ENCODE results near the gene CACNB4.
"Not testable (repeated sequence)": the region's sequence is repeated elsewhere in the genome, so short reads cannot be mapped to it uniquely, and the experiment has no call there.

Gene CACNB4

DNA sequence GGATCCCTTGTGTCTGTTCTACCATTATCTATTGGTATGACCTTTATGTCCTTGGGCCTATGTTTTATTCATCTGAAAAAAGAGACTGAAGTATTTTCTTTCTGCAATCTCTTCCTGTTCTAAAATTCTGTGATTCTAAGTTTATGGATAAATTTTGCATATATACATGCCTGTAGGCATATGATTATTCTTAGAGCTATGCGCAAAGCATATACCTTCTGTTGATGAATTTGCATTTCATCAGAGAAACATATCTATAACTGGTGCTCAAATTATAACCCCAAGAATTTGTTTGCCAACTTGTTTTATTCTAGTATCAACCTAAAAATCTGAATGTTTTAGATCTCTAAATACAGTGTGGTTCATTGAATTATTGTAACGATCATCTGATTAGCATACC lies 6.7 kb downstream of the CACNB4 start:
- TF ChIP-seq, protein P1, sequence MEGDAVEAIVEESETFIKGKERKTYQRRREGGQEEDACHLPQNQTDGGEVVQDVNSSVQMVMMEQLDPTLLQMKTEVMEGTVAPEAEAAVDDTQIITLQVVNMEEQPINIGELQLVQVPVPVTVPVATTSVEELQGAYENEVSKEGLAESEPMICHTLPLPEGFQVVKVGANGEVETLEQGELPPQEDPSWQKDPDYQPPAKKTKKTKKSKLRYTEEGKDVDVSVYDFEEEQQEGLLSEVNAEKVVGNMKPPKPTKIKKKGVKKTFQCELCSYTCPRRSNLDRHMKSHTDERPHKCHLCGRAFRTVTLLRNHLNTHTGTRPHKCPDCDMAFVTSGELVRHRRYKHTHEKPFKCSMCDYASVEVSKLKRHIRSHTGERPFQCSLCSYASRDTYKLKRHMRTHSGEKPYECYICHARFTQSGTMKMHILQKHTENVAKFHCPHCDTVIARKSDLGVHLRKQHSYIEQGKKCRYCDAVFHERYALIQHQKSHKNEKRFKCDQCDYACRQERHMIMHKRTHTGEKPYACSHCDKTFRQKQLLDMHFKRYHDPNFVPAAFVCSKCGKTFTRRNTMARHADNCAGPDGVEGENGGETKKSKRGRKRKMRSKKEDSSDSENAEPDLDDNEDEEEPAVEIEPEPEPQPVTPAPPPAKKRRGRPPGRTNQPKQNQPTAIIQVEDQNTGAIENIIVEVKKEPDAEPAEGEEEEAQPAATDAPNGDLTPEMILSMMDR (IDR thresholded peaks at IDR 0.05; ENCODE audit: control insufficient read depth, insufficient read depth, low read depth, low read length, missing control alignments): no peak
- no peak overlapping the region for H3K4me3 ChIP-seq (ENCODE audit: control insufficient read depth, low read depth, low read length)
- DNase-seq (ENCODE audit: low read depth): no peak

DNA sequence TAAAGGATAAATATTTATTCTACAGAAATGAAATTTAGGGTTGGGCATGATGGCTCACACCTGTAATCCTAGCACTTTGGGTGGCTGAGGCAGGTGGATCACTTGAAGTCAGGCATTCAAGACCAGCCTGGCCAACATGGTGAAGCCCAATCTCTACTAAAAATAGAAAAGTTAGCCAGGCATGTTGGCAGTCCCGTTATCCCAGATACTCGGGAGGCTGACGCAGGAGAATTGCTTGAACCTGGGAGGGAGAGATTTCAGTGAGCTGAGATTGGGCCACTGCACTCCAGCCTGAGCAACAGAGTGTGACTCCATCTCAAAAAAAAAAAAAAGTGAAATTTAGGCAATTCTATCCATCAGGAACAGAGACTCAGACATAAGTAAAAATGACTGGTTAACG lies 8.1 kb downstream of the CACNB4 start:
- not testable (repeated sequence) for DNase-seq (ENCODE audit: low read depth); H3K4me3 ChIP-seq (ENCODE audit: control insufficient read depth, low read depth, low read length)

DNA sequence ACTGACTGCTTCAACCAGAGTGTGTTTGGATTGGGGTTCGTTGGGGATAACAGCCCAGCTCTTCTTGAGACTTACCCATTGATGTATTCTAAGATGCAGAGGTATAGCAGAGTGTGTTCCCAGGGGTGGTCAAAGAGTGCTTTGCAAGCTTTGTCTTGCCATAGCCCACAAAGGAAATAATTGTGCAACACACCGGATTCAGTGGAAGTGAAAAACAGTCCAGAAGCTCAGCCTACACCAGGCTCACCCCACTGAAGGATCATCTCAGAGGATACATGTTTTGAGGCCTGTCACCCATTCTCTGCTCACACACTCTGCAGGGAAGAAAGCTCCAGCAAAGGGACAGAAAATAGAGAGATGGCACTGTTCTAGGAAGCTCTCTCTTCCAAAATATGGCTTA lies 9.6 kb downstream of the CACNB4 start:
- TF ChIP-seq, protein P1 (IDR thresholded peaks at IDR 0.05; ENCODE audit: control insufficient read depth, insufficient read depth, low read depth, low read length, missing control alignments): no peak
- H3K4me3 ChIP-seq (ENCODE audit: control insufficient read depth, low read depth, low read length): no peak overlapping the region
- DNase-seq (ENCODE audit: low read depth): no peak

DNA sequence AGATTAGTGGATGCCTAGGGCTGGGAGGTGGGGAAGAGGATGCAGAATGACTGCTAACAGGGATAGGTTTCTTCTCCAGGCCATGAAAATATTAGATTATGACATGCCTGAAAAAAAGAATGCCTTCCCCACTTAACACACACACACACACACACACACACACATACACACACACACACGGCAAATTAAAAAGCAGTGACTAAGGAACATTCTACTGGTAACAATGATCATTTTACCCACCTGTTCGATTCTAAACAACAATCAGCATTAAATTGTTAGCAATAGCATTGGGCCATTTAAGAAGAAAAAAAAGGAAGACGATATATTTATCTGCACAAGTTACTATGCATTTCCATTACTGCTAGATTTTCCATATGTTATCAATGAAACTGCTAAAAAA lies 10.8 kb downstream of the CACNB4 start:
- TF ChIP-seq, protein P1 (IDR thresholded peaks at IDR 0.05; ENCODE audit: control insufficient read depth, insufficient read depth, low read depth, low read length, missing control alignments): no peak
- no peak overlapping the region for H3K4me3 ChIP-seq (ENCODE audit: control insufficient read depth, low read depth, low read length)

GRCh38 chr2:152086231-152086630 lies 12.6 kb downstream of the CACNB4 start:
- TF ChIP-seq, protein P1 (IDR thresholded peaks at IDR 0.05; ENCODE audit: control insufficient read depth, insufficient read depth, low read depth, low read length, missing control alignments): no peak
- no peak for DNase-seq (ENCODE audit: low read depth)
- H3K4me3 ChIP-seq (ENCODE audit: control insufficient read depth, low read depth, low read length): no peak overlapping the region

More for the DNA sequence above, 10.8 kb downstream of the CACNB4 start:
- no peak for DNase-seq (ENCODE audit: low read depth)

GRCh38 chr2:152084076-152084475 lies 14.8 kb downstream of the CACNB4 start:
- TF ChIP-seq, protein P1 (IDR thresholded peaks at IDR 0.05; ENCODE audit: control insufficient read depth, insufficient read depth, low read depth, low read length, missing control alignments): no peak
- H3K4me3 ChIP-seq (ENCODE audit: control insufficient read depth, low read depth, low read length): no peak overlapping the region
- no peak for DNase-seq (ENCODE audit: low read depth)

- no peak for DNase-seq (ENCODE audit: low read depth)
- TF ChIP-seq, protein P1 (IDR thresholded peaks at IDR 0.05; ENCODE audit: control insufficient read depth, insufficient read depth, low read depth, low read length, missing control alignments): no peak
- no peak overlapping the region for H3K4me3 ChIP-seq (ENCODE audit: control insufficient read depth, low read depth, low read length)
Measured at GRCh38 chr2:152083202-152083875, 15.5 kb downstream of the CACNB4 start.
